HCT116 (cell line): ENCODE measurements around the gene HINT1. TPM values are rescaled to one million over a fixed set of nuclear protein-coding genes. Genes with fewer than 3 reads are reported as not detected.
A peak's percentile ranks its signal among the peaks of the same experiment; 100 is the strongest.

Experiments
- ATAC-seq: fragments of 200-7000 bp; cut with Tn5 transposase; 2 replicates; pipeline ENCODE4 v1.9.1; 2020; ENCODE audit warnings: mild to moderate bottlenecking, moderate library complexity
- BruUV-seq: library from RNA; stranded (reverse); fragments of 400-500 nt; replicated peaks from 2 replicates; lab custom pipeline; 2021; lab: Mats Ljungman, UMichigan
- CTCF ChIA-PET: fragments of 300-600 bp; sonication (Branson Sonifier 250); formaldehyde crosslinking; loops from one replicate; lab custom pipeline; 2021; ENCODE audit warnings: antibody characterized with exemption; lab: Charles Lee
- POLR2A ChIA-PET: fragments of 300-600, 350-600 bp; sonication (Branson Sonifier 250); formaldehyde crosslinking; loops from one replicate; lab custom pipeline; 2021; ENCODE audit warnings: antibody characterized with exemption; lab: Charles Lee
- RAD21 ChIA-PET, 2 experiments: fragments of 300-600 bp; sonication (Branson Sonifier 250); formaldehyde crosslinking; loops; one replicate each; lab custom pipeline; 2023; ENCODE audit warnings: low total read pairs in 2 of 2; ENCODE audit not compliant: uncharacterized antibody in 2 of 2, unreplicated experiment in 2 of 2, low non-redundant PET in 1 of 2; lab: Charles Lee
- DNase-seq: peaks from one replicate; pipeline ENCODE4 v3.0.0-alpha.2; 2010; ENCODE audit warnings: low read depth, low spot score
- H2AFZ ChIP-seq: fragments of 200-600 bp; shearing (Covaris generic), sonication (generic); 2 replicates; pipeline ENCODE4 v1.6.1; 2017; ENCODE audit warnings: low read depth, mixed run types, mixed read lengths, antibody characterized with exemption, low read length; ENCODE audit not compliant: poor library complexity, severe bottlenecking
- H3K27ac ChIP-seq: 2 replicates; pipeline ENCODE4 v1.5.1; 2012; ENCODE audit warnings: low read depth, low read length
- H3K27me3 ChIP-seq: fragments of 200-600 bp; sonication (generic); 2 replicates; pipeline ENCODE4 v1.6.1; 2016; ENCODE audit warnings: mixed run types, low read length, mixed read lengths; ENCODE audit not compliant: insufficient read depth
- H3K36me3 ChIP-seq, 2 experiments: fragments of 200-500 bp in 1 of 2; fragments of 200-600 bp in 1 of 2; sonication (Bioruptor generic) in 1 of 2; sonication (generic) in 1 of 2; 2 replicates each; pipeline versions ENCODE4 v1.5.1 to v1.6.1; 2014 to 2016; ENCODE audit warnings: low read length in 2 of 2, inconsistent platforms in 1 of 2, mixed read lengths in 1 of 2, mixed run types in 1 of 2; ENCODE audit not compliant: insufficient read depth in 2 of 2, control insufficient read depth in 1 of 2
- H3K4me1 ChIP-seq, 2 experiments: fragments of 200-600 bp in 1 of 2; sonication (generic) in 1 of 2; 2 replicates each; pipeline versions ENCODE4 v1.5.1 to v1.6.1; 2012 to 2017; ENCODE audit warnings: low read length in 2 of 2, inconsistent platforms in 1 of 2, mild to moderate bottlenecking in 1 of 2, mixed read lengths in 1 of 2, mixed run types in 1 of 2, moderate library complexity in 1 of 2; ENCODE audit not compliant: insufficient read depth in 2 of 2, control insufficient read depth in 1 of 2
- H3K4me2 ChIP-seq: fragments of 200-600 bp; sonication (generic); 2 replicates; pipeline ENCODE4 v1.6.1; 2017; ENCODE audit warnings: mixed run types, low read length, mixed read lengths
- H3K4me3 ChIP-seq, 2 experiments: fragments of 200-600 bp in 1 of 2; sonication (generic) in 1 of 2; replicated peaks in 1 of 2; 2 replicates each; pipeline ENCODE4 v1.5.1; 2011 to 2016; ENCODE audit warnings: low read length in 2 of 2, control low read depth in 1 of 2, low read depth in 1 of 2, mild to moderate bottlenecking in 1 of 2, mixed read lengths in 1 of 2, mixed run types in 1 of 2
- H3K79me2 ChIP-seq: fragments of 200-600 bp; sonication (generic); 2 replicates; pipeline ENCODE4 v1.6.1; 2017; ENCODE audit warnings: mild to moderate bottlenecking, mixed run types, low read length, moderate library complexity, mixed read lengths; ENCODE audit not compliant: insufficient read depth
- H3K9ac ChIP-seq: fragments of 200-600 bp; sonication (generic); 2 replicates; pipeline ENCODE4 v1.6.1; 2016; ENCODE audit warnings: low read length, mixed read lengths
- H3K9me2 ChIP-seq: fragments of 200-600 bp; sonication (generic), shearing (Covaris generic); 2 replicates; pipeline ENCODE4 v1.6.1; 2017; ENCODE audit warnings: mixed run types, mild to moderate bottlenecking, moderate library complexity; ENCODE audit not compliant: insufficient read depth
- H3K9me3 ChIP-seq, 2 experiments: fragments of 200-500 bp in 1 of 2; fragments of 200-600 bp in 1 of 2; sonication (Bioruptor generic) in 1 of 2; sonication (generic) in 1 of 2; 2 replicates each; pipeline ENCODE4 v1.6.1; 2014 to 2017; ENCODE audit warnings: low read length in 2 of 2, mixed read lengths in 2 of 2, inconsistent platforms in 1 of 2, low read depth in 1 of 2, mild to moderate bottlenecking in 1 of 2, mixed run types in 1 of 2, moderate library complexity in 1 of 2; ENCODE audit not compliant: control insufficient read depth in 1 of 2, insufficient read depth in 1 of 2
- H4K20me1 ChIP-seq: fragments of 200-600 bp; sonication (generic), shearing (Covaris generic); 2 replicates; pipeline ENCODE4 v1.6.1; 2017; ENCODE audit warnings: mixed run types, mild to moderate bottlenecking, moderate library complexity; ENCODE audit not compliant: insufficient read depth
- CTCF ChIP-seq, 3 experiments: fragments of 200-600 bp in 1 of 3; sonication (generic) in 1 of 3; IDR thresholded peaks in 2 of 3; conservative IDR thresholded peaks in 1 of 3; 2 replicates each; pipeline ENCODE4 v1.5.1; 2012 to 2017; ENCODE audit warnings: low read depth in 2 of 3, low read length in 2 of 3, antibody characterized with exemption in 1 of 3, borderline replicate concordance in 1 of 3, control low read depth in 1 of 3, mild to moderate bottlenecking in 1 of 3, mixed read lengths in 1 of 3, mixed run types in 1 of 3, moderate library complexity in 1 of 3; ENCODE audit not compliant: insufficient read depth in 1 of 3
- EGR1 ChIP-seq: IDR thresholded peaks from 2 replicates; pipeline ENCODE4 v1.6.1; 2012; ENCODE audit warnings: low read depth
- ELF1 ChIP-seq: IDR thresholded peaks from 2 replicates; pipeline ENCODE4 v1.6.1; 2012; ENCODE audit warnings: low read depth, borderline replicate concordance
- EZH2 ChIP-seq: fragments of 200-600 bp; sonication (generic); IDR thresholded peaks from 2 replicates; pipeline ENCODE4 v1.6.1; 2017; ENCODE audit warnings: antibody characterized with exemption, mixed run types
- FOSL1 ChIP-seq: IDR thresholded peaks from 2 replicates; pipeline ENCODE4 v1.6.1; 2012; ENCODE audit warnings: low read depth
- POLR2A ChIP-seq: IDR thresholded peaks from 2 replicates; pipeline ENCODE4 v1.7.0; 2011; ENCODE audit warnings: borderline replicate concordance; ENCODE audit not compliant: insufficient read depth, insufficient read length; ENCODE audit errors: extremely low read depth
- POLR2AphosphoS5 ChIP-seq: IDR thresholded peaks from 2 replicates; pipeline ENCODE4 v1.6.1; 2011; ENCODE audit warnings: mild to moderate bottlenecking, low read depth, low read length, moderate library complexity
- SIN3A ChIP-seq: IDR thresholded peaks from 2 replicates; pipeline ENCODE4 v1.6.1; 2012; ENCODE audit warnings: low read depth
- SP1 ChIP-seq: IDR thresholded peaks from 2 replicates; pipeline ENCODE4 v1.6.1; 2012; ENCODE audit warnings: low read depth
- TCF7L2 ChIP-seq: IDR thresholded peaks from 2 replicates; pipeline ENCODE4 v1.7.0; 2011; ENCODE audit warnings: borderline replicate concordance, inconsistent platforms; ENCODE audit not compliant: insufficient read depth, insufficient read length; ENCODE audit errors: extremely low read depth
- ZFX ChIP-seq: fragments of 450-650 bp; IDR thresholded peaks from 2 replicates; pipeline ENCODE4 v1.6.1; 2017
- ZNF274 ChIP-seq: fragments of 200-500 bp; sonication (Bioruptor generic); IDR thresholded peaks from 2 replicates; pipeline ENCODE4 v1.6.1; 2014; ENCODE audit warnings: mild to moderate bottlenecking, low read depth, low read length, inconsistent platforms
- intact Hi-C: fragments of 100-400 bp; cut with micrococcal nuclease; formaldehyde crosslinking; loops from 2 replicates; pipeline ENCODE4 v1.10.0; 2022
- total RNA-seq: library from RNA; stranded (reverse); gene quantifications from one replicate; pipeline ENCODE4 v1.2.1, GENCODE V29; 2021; ENCODE audit not compliant: unreplicated experiment
- TF ChIP-seq, protein P1 (sequence below): IDR thresholded peaks from 2 replicates; pipeline ENCODE4 v1.6.1; 2011; ENCODE audit warnings: mild to moderate bottlenecking, low read length, moderate library complexity; ENCODE audit not compliant: insufficient replicate concordance; ENCODE audit errors: extremely low read depth

The HINT1 gene
- total RNA-seq, 1 experiment from 2014 or later = 222 TPM

DNA sequence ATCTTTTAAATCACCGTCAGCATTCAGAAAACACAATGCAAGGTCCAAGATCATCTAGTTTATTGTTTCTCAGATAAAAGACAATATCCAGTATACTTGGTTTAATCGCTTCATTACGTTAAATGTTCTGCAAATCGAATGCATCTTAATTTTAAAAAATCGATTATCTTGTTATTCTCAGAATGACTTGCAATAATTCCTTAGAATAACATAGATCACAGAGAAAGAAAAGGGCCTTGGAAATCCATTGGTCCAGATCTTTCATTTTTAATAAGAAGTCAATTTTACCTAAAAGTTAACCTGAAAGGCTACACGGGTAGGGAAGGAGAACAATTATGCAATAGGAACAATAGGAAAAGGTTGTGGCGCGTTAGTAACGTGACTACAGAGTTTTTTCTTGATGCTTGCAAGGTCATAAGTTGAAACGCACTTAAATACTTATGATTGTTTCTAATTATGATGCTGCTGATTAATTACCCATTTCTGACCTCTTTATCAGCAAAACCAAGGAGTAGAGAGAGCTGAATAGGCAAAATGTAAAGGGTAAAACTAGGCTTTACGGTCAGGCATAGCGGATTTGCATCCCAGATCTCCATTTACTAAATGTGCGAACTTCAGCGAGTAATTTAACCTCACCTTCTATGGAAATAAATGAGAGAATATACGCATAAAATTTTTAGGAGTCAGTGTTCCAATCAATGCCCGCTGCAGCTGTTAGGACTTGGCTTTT lies 4.9 kb upstream of the HINT1 start:
- H3K9ac ChIP-seq = peak overlapping the region; percentile 72
- POLR2A ChIA-PET = no interaction called here
- CTCF ChIA-PET = no interaction called here
- ATAC-seq (no peak), DNase-seq (no peak)
- intact Hi-C loops = loop anchor here (1.0 kb wide), 1 partner anchor 93 kb away; no protein-coding TSS in a partner anchor
- RAD21 ChIA-PET = no interaction called here
- TSS peak; percentile 93 for BruUV-seq
- peak overlapping the region; percentile 59 to 73 for H3K4me3 ChIP-seq
- no peak overlapping the region for H2AFZ ChIP-seq
- H3K79me2 ChIP-seq = peaks cover 24% of the 10 kb centered on the region
- H3K4me2 ChIP-seq = peak overlapping the region; percentile 91
- no peaks in the 10 kb centered on the region for H3K9me2 ChIP-seq
- H4K20me1 ChIP-seq = no peaks in the 10 kb centered on the region
- H3K27ac ChIP-seq = peak overlapping the region; percentile 6; the same call in 1 of the 2 replicates
- H3K4me1 ChIP-seq = peaks cover 0 to 20% of the 10 kb centered on the region in 2 experiments; a peak in 2 of 4 replicates
- H3K27me3 ChIP-seq = no peaks in the 10 kb centered on the region
- H3K9me3 ChIP-seq = no peaks in the 10 kb centered on the region
- TF ChIP-seq TCF7L2 (no peak), ZFX (no peak), EGR1 (no peak), POLR2AphosphoS5 (no peak), CTCF (IDR thresholded peaks at IDR 0.05 in 2 of 3, conservative IDR thresholded peaks at IDR 0.05 in 1 of 3; ENCODE audit: borderline replicate concordance in 1 of 3, insufficient read depth in 1 of 3, low read depth in 2 of 3, low read length in 2 of 3) (no peak), SIN3A (no peak), EZH2 (no peak), FOSL1 (no peak), ELF1 (no peak), ZNF274 (no peak), POLR2A (no peak), SP1 (no peak)
- TF ChIP-seq, protein P1, sequence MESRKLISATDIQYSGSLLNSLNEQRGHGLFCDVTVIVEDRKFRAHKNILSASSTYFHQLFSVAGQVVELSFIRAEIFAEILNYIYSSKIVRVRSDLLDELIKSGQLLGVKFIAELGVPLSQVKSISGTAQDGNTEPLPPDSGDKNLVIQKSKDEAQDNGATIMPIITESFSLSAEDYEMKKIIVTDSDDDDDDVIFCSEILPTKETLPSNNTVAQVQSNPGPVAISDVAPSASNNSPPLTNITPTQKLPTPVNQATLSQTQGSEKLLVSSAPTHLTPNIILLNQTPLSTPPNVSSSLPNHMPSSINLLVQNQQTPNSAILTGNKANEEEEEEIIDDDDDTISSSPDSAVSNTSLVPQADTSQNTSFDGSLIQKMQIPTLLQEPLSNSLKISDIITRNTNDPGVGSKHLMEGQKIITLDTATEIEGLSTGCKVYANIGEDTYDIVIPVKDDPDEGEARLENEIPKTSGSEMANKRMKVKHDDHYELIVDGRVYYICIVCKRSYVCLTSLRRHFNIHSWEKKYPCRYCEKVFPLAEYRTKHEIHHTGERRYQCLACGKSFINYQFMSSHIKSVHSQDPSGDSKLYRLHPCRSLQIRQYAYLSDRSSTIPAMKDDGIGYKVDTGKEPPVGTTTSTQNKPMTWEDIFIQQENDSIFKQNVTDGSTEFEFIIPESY = no peak
- no peaks in the 10 kb centered on the region for H3K36me3 ChIP-seq
